ENCODE results near the gene NEDD4L. TPM values are rescaled to one million over a fixed set of nuclear protein-coding genes. Genes with fewer than 3 reads are reported as not detected.
"Not testable (repeated sequence)": the region's sequence is repeated elsewhere in the genome, so short reads cannot be mapped to it uniquely, and the experiment has no call there.

NEDD4L gene
- total RNA-seq, 1 experiment from 2014 or later: 42.9 TPM

DNA sequence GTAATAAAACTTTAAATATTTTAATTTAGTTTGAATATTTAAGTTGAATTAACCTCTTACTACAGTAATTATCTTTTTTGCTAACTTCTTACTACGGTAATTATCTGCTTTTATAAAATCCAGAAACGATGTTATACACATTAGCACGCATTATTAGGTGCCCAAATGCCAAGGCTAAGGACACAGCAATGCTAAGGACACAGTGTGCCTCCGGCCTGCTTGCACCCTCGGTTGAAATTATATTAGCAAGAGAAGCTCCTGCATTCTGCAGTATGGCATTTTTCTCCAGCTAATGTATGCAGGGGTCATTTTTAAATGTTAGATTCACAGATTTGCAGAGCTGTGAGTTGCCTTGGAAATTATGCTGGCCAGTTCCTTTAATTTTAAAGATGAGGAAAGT lies 220.0 kb downstream of the NEDD4L start:
- no peak overlapping the region for H3K4me3 ChIP-seq (ENCODE audit: low read depth in 2 of 2, low read length in 2 of 2)
- H3K9me3 ChIP-seq (ENCODE audit: control insufficient read depth, insufficient read depth, low read depth, low read length): no peaks in the 10 kb centered on the region
- H3K36me3 ChIP-seq (ENCODE audit: control insufficient read depth, insufficient read depth, low read length): no peaks in the 10 kb centered on the region
- H3K4me1 ChIP-seq (ENCODE audit: control insufficient read depth, insufficient read depth, low read length): peaks cover 12% of the 10 kb centered on the region
- ATAC-seq (no peak), DNase-seq (ENCODE audit: low read depth, low spot score) (no peak)
- ChIA-PET POLR2A (interaction anchor here (0.7 kb wide), 1 partner anchor 69 kb away, joined by 7 read pairs; no protein-coding TSS in a partner anchor), CTCF (no interaction called here)
- no peaks in the 10 kb centered on the region for H3K27me3 ChIP-seq (ENCODE audit: control insufficient read depth, insufficient read depth, low read length)
- TF ChIP-seq POLR2AphosphoS5 (IDR thresholded peaks at IDR 0.05; ENCODE audit: low read depth, low read length) (no peak), TCF7L2 (IDR thresholded peaks at IDR 0.05; ENCODE audit: low read depth, low read length) (no peak), SIN3A (IDR thresholded peaks at IDR 0.05; ENCODE audit: borderline replicate concordance, insufficient read depth, low read depth, low read length) (no peak)
- TF ChIP-seq, protein P1, sequence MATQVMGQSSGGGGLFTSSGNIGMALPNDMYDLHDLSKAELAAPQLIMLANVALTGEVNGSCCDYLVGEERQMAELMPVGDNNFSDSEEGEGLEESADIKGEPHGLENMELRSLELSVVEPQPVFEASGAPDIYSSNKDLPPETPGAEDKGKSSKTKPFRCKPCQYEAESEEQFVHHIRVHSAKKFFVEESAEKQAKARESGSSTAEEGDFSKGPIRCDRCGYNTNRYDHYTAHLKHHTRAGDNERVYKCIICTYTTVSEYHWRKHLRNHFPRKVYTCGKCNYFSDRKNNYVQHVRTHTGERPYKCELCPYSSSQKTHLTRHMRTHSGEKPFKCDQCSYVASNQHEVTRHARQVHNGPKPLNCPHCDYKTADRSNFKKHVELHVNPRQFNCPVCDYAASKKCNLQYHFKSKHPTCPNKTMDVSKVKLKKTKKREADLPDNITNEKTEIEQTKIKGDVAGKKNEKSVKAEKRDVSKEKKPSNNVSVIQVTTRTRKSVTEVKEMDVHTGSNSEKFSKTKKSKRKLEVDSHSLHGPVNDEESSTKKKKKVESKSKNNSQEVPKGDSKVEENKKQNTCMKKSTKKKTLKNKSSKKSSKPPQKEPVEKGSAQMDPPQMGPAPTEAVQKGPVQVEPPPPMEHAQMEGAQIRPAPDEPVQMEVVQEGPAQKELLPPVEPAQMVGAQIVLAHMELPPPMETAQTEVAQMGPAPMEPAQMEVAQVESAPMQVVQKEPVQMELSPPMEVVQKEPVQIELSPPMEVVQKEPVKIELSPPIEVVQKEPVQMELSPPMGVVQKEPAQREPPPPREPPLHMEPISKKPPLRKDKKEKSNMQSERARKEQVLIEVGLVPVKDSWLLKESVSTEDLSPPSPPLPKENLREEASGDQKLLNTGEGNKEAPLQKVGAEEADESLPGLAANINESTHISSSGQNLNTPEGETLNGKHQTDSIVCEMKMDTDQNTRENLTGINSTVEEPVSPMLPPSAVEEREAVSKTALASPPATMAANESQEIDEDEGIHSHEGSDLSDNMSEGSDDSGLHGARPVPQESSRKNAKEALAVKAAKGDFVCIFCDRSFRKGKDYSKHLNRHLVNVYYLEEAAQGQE (IDR thresholded peaks at IDR 0.05; ENCODE audit: insufficient read depth in 1 of 2, low read depth in 2 of 2, low read length in 1 of 2): no peak
- TF ChIP-seq, protein P2, sequence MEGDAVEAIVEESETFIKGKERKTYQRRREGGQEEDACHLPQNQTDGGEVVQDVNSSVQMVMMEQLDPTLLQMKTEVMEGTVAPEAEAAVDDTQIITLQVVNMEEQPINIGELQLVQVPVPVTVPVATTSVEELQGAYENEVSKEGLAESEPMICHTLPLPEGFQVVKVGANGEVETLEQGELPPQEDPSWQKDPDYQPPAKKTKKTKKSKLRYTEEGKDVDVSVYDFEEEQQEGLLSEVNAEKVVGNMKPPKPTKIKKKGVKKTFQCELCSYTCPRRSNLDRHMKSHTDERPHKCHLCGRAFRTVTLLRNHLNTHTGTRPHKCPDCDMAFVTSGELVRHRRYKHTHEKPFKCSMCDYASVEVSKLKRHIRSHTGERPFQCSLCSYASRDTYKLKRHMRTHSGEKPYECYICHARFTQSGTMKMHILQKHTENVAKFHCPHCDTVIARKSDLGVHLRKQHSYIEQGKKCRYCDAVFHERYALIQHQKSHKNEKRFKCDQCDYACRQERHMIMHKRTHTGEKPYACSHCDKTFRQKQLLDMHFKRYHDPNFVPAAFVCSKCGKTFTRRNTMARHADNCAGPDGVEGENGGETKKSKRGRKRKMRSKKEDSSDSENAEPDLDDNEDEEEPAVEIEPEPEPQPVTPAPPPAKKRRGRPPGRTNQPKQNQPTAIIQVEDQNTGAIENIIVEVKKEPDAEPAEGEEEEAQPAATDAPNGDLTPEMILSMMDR (IDR thresholded peaks at IDR 0.05): no peak
- no TSS peak for BruUV-seq (replicated peaks)
- in situ Hi-C loops (cut with HindIII; ENCODE audit: low pct_unique_long_range_greater_than_20kb, low sequenced_read_pairs): no loop called here
- intact Hi-C loops (cut with micrococcal nuclease; ENCODE audit: unreplicated experiment): no loop called here
- H3K27ac ChIP-seq (ENCODE audit: low read length): no peak overlapping the region

DNA sequence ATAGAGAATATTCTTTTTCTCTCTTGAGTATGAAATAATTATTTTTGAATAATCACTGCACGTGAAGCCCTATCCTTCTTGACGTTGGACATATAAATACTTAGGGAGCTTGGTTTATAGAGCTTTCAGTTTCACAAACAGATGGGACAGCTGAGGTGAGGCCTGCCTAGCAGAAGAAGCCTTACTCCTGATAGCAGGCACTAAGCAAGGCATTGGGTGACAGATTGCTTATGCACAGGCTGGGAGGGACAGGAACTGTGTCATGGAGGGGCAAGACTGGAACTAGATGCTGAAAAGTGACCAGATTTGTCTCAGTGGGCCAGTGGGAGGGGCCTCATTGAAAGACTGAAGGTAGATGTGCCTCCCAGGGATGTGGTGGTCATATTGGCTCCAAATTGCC lies 220.8 kb downstream of the NEDD4L start:
- no peaks in the 10 kb centered on the region for H3K36me3 ChIP-seq (ENCODE audit: control insufficient read depth, insufficient read depth, low read length)
- ChIA-PET POLR2A (no interaction called here), CTCF (no interaction called here)
- ATAC-seq: no peak
- no peak for TF ChIP-seq POLR2AphosphoS5 (IDR thresholded peaks at IDR 0.05; ENCODE audit: low read depth, low read length)
- no peak for TF ChIP-seq TCF7L2 (IDR thresholded peaks at IDR 0.05; ENCODE audit: low read depth, low read length)
- TF ChIP-seq, protein P1 (IDR thresholded peaks at IDR 0.05; ENCODE audit: insufficient read depth in 1 of 2, low read depth in 2 of 2, low read length in 1 of 2): no peak
- TF ChIP-seq, protein P2 (IDR thresholded peaks at IDR 0.05): no peak
- no peak for TF ChIP-seq SIN3A (IDR thresholded peaks at IDR 0.05; ENCODE audit: borderline replicate concordance, insufficient read depth, low read depth, low read length)
- intact Hi-C loops (cut with micrococcal nuclease; ENCODE audit: unreplicated experiment) (no loop called here), in situ Hi-C loops (cut with HindIII; ENCODE audit: low pct_unique_long_range_greater_than_20kb, low sequenced_read_pairs) (no loop called here)
- BruUV-seq (replicated peaks): no TSS peak
- H3K27ac ChIP-seq (ENCODE audit: low read length): no peak overlapping the region
- no peak overlapping the region for H3K4me3 ChIP-seq (ENCODE audit: low read depth in 2 of 2, low read length in 2 of 2)
- no peaks in the 10 kb centered on the region for H3K27me3 ChIP-seq (ENCODE audit: control insufficient read depth, insufficient read depth, low read length)
- peaks cover 17% of the 10 kb centered on the region for H3K4me1 ChIP-seq (ENCODE audit: control insufficient read depth, insufficient read depth, low read length)
- H3K9me3 ChIP-seq (ENCODE audit: control insufficient read depth, insufficient read depth, low read depth, low read length): no peaks in the 10 kb centered on the region
- no peak for DNase-seq (ENCODE audit: low read depth, low spot score)

DNA sequence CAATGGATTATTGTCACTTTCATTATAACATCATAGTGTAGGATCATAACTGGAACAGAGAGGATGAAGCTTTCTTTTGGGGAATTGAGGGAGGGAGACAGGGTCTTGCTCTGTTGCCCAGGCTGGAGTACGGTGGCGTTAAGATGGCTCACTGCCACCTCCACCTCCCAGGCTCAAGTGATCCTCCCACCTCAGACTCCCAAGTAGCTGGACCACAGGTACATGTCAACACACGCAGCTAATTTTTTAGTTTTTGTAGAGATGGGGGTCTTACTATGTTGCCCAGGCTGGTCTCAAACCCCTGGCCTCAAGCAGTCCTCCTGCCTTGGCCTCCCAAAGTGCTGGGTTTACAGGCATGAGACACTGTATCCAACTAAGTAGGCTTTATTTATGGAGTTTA lies 221.5 kb downstream of the NEDD4L start:
- BruUV-seq (replicated peaks); H3K9me3 ChIP-seq (ENCODE audit: control insufficient read depth, insufficient read depth, low read depth, low read length); DNase-seq (ENCODE audit: low read depth, low spot score); H3K27me3 ChIP-seq (ENCODE audit: control insufficient read depth, insufficient read depth, low read length); H3K27ac ChIP-seq (ENCODE audit: low read length); H3K36me3 ChIP-seq (ENCODE audit: control insufficient read depth, insufficient read depth, low read length); in situ Hi-C loops (cut with HindIII; ENCODE audit: low pct_unique_long_range_greater_than_20kb, low sequenced_read_pairs); CTCF ChIA-PET; intact Hi-C loops (cut with micrococcal nuclease; ENCODE audit: unreplicated experiment); H3K4me3 ChIP-seq (ENCODE audit: low read depth in 2 of 2, low read length in 2 of 2); ATAC-seq; POLR2A ChIA-PET: not testable (repeated sequence)
- H3K4me1 ChIP-seq (ENCODE audit: control insufficient read depth, insufficient read depth, low read length): peaks cover 17% of the 10 kb centered on the region
